HepG2 (cell line): ENCODE results near the gene ANAPC16. TPM values are rescaled to one million over a fixed set of nuclear protein-coding genes. Genes with fewer than 3 reads are reported as not detected.

ENCODE experiments used
- ARNT ChIP-seq: fragments of 450-650 bp; IDR thresholded peaks from 2 replicates; pipeline ENCODE4 v1.6.1; 2017
- ARNT2 ChIP-seq: sonication (generic); formaldehyde crosslinking; IDR thresholded peaks from 2 replicates; pipeline ENCODE4 v1.8.0; 2022; ENCODE audit warnings: mild to moderate bottlenecking, low read depth, missing genetic modification reagents, moderate library complexity
- ATF7-NPFF ChIP-seq: sonication (generic); formaldehyde crosslinking; IDR thresholded peaks from 2 replicates; pipeline ENCODE4 v1.8.1; 2023; ENCODE audit warnings: mild to moderate bottlenecking, low read depth, missing genetic modification reagents, moderate library complexity
- DMAP1 ChIP-seq: IDR thresholded peaks from 2 replicates; pipeline ENCODE4 v1.6.1; 2016
- DPF2 ChIP-seq: sonication (generic); formaldehyde crosslinking; IDR thresholded peaks from 2 replicates; pipeline ENCODE4 v1.4.0; 2020; ENCODE audit warnings: mild to moderate bottlenecking, low read depth, missing genetic modification reagents, borderline replicate concordance
- HDAC1 ChIP-seq: sonication (generic); formaldehyde crosslinking; IDR thresholded peaks from 2 replicates; pipeline ENCODE4 v1.5.1; 2020; ENCODE audit warnings: mild to moderate bottlenecking, missing genetic modification reagents
- IRX3 ChIP-seq: sonication (generic); formaldehyde crosslinking; IDR thresholded peaks from 2 replicates; pipeline ENCODE4 v1.8.1; 2023; ENCODE audit warnings: mild to moderate bottlenecking, low read depth, missing genetic modification reagents, borderline replicate concordance
- LCORL ChIP-seq, 2 experiments: fragments of 450-650 bp in 1 of 2; sonication (generic) in 1 of 2; formaldehyde crosslinking in 1 of 2; IDR thresholded peaks; 2 replicates each; pipeline versions ENCODE4 v1.5.0 to v1.6.1; 2017 to 2020; ENCODE audit warnings: antibody characterized with exemption in 1 of 2, missing genetic modification reagents in 1 of 2
- NFE2 ChIP-seq: sonication (generic); formaldehyde crosslinking; IDR thresholded peaks from 2 replicates; pipeline ENCODE4 v1.4.0; 2020; ENCODE audit warnings: missing genetic modification reagents
- NKX3-1 ChIP-seq: sonication (generic); formaldehyde crosslinking; IDR thresholded peaks from 2 replicates; pipeline ENCODE4 v1.5.0; 2020; ENCODE audit warnings: missing genetic modification reagents
- NONO ChIP-seq, 2 experiments: fragments of 450-650 bp in 1 of 2; sonication (generic) in 1 of 2; formaldehyde crosslinking in 1 of 2; IDR thresholded peaks in 1 of 2; conservative IDR thresholded peaks in 1 of 2; 2 replicates each; pipeline versions ENCODE4 v1.6.1 to v1.8.0; 2017 to 2022; ENCODE audit warnings: mild to moderate bottlenecking in 1 of 2, missing genetic modification reagents in 1 of 2, moderate library complexity in 1 of 2
- PAWR ChIP-seq: sonication (generic); formaldehyde crosslinking; IDR thresholded peaks from 2 replicates; pipeline ENCODE4 v1.4.0; 2020; ENCODE audit warnings: missing genetic modification reagents, mild to moderate bottlenecking, borderline replicate concordance
- RXRA ChIP-seq: sonication (generic); formaldehyde crosslinking; IDR thresholded peaks from 2 replicates; pipeline ENCODE4 v1.5.1; 2020; ENCODE audit warnings: missing genetic modification reagents
- SMAD3 ChIP-seq: sonication (generic); formaldehyde crosslinking; IDR thresholded peaks from 2 replicates; pipeline ENCODE4 v1.4.0; 2020; ENCODE audit warnings: missing genetic modification reagents
- SMARCC2 ChIP-seq: fragments of 450-650 bp; IDR thresholded peaks from 2 replicates; pipeline ENCODE4 v1.6.1; 2017; ENCODE audit warnings: antibody characterized with exemption, mild to moderate bottlenecking
- ZBTB38 ChIP-seq: sonication (generic); formaldehyde crosslinking; IDR thresholded peaks from 2 replicates; pipeline ENCODE4 v1.5.1; 2020; ENCODE audit warnings: mild to moderate bottlenecking, missing genetic modification reagents
- ZFX ChIP-seq: sonication (generic); formaldehyde crosslinking; IDR thresholded peaks from 2 replicates; pipeline ENCODE4 v1.4.0; 2020; ENCODE audit warnings: mild to moderate bottlenecking, low read depth, missing genetic modification reagents, moderate library complexity
- ZNF101 ChIP-seq: sonication (generic); formaldehyde crosslinking; IDR thresholded peaks from 2 replicates; pipeline ENCODE4 v1.4.0; 2020; ENCODE audit warnings: mild to moderate bottlenecking, low read depth, missing genetic modification reagents, borderline replicate concordance
- ZNF12 ChIP-seq: sonication (generic); formaldehyde crosslinking; IDR thresholded peaks from 2 replicates; pipeline ENCODE4 v1.5.0; 2020; ENCODE audit warnings: missing genetic modification reagents
- ZNF367 ChIP-seq: sonication (generic); formaldehyde crosslinking; IDR thresholded peaks from 2 replicates; pipeline ENCODE4 v1.4.0; 2020; ENCODE audit warnings: missing genetic modification reagents, borderline replicate concordance
- ZNF446 ChIP-seq: sonication (generic); formaldehyde crosslinking; IDR thresholded peaks from 2 replicates; pipeline ENCODE4 v1.5.0; 2020; ENCODE audit warnings: mild to moderate bottlenecking, missing genetic modification reagents
- polyA plus RNA-seq, 8 experiments: library from polyadenylated mRNA; depleted of rRNA in 3 of 8; stranded (reverse) in 7 of 8; unstranded in 1 of 8; fragments of >200 nt; fragmentation: Illumina TruSeq in 4 of 8; extraction: Trizol in 4 of 8; gene quantifications; 2 replicates each; pipeline versions ENCODE4 v1.2.1 to v1.2.3, GENCODE V29; 2011 to 2016; ENCODE audit warnings: low read depth in 4 of 8, missing spikeins in 1 of 8, mixed read lengths in 1 of 8; ENCODE audit not compliant: insufficient read depth in 1 of 8
- total RNA-seq, 5 experiments: library from RNA; depleted of rRNA; stranded (reverse); fragments of >200 nt; fragmentation: Illumina TruSeq; extraction: Trizol; gene quantifications; 2 replicates each; pipeline ENCODE4 v1.2.3, GENCODE V29; 2016; ENCODE audit warnings: low read depth in 1 of 5
- TF ChIP-seq, protein P1 (sequence below): sonication (generic); formaldehyde crosslinking; IDR thresholded peaks from 2 replicates; pipeline ENCODE4 v1.8.1; 2022; ENCODE audit warnings: low read depth, mild to moderate bottlenecking, missing genetic modification reagents
- TF ChIP-seq, protein P2 (sequence below): sonication (generic); formaldehyde crosslinking; IDR thresholded peaks from 2 replicates; pipeline ENCODE4 v1.4.0; 2020; ENCODE audit warnings: missing genetic modification reagents
- TF ChIP-seq, protein P3 (sequence below): sonication (generic); formaldehyde crosslinking; conservative IDR thresholded peaks from 2 replicates; pipeline ENCODE4 v1.4.0; 2020; ENCODE audit warnings: missing genetic modification reagents
- TF ChIP-seq, protein P4 (sequence below): sonication (generic); formaldehyde crosslinking; IDR thresholded peaks from 2 replicates; pipeline ENCODE4 v1.4.0; 2020; ENCODE audit warnings: missing genetic modification reagents

Gene ANAPC16
- total and polyA plus RNA-seq, 2 of the 13 experiments (the other 11 are each of a cell fraction or from before 2014, with no cell fraction given) = 74.8 to 89.4 TPM

DNA sequence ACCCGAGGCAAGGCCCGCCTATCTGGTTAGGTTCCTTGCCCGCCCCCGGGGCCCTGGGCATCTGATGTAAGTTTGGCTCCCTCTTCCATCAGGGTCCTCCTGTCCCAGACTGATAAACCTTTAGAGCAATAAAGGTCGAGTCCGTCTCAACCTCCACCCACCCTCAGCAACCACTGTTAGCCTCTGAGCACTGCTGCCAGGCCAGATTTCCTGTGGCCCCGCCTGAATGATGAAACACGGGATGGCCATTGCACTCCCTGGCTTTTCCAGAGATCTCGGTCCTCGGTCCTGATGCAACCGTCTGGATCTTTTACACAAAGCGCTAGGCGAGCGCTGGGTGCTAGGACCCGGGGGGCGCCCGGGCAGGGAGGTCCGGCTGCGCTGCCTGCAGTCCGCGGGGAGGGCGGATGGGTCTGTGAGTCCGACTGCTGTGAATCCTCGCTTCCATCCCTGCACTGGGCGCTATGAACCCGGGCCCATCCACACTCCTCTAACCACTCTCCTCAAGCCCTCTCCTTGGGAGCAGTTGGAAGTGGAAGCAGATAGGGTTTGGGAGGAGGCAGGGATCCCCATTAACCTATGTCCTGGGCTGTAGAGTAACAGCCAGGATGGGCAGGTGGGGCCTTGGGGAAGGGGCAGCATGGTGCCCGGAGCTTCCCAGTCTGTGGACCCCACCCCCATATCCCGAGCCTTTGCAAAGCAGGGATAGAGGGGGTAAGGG, 57.0 kb downstream of the ANAPC16 start (continued):
- TF ChIP-seq ARNT2 (CRISPR knock-in tag) (peak; percentile 75), DMAP1 (CRISPR knock-in tag) (peak; percentile 81), NFE2 (CRISPR knock-in tag) (no peak), ZNF12 (CRISPR knock-in tag) (peak; percentile 79), PAWR (no peak), ZFX (CRISPR knock-in tag) (peak; percentile 67), NKX3-1 (CRISPR knock-in tag) (0 out of 2 replicates have a peak, but pooled peaks have one; percentile 40), ZBTB38 (CRISPR knock-in tag) (peak; percentile 37; the same call in 1 of the 2 replicates), ZNF101 (CRISPR knock-in tag) (0 out of 2 replicates have a peak, but pooled peaks have one; percentile 63), ZNF446 (CRISPR knock-in tag) (no peak), SMARCC2 (no peak), HDAC1 (CRISPR knock-in tag) (peak; percentile 81), RXRA (CRISPR knock-in tag) (peak; percentile 64; the same call in 1 of the 2 replicates), ARNT (no peak), DPF2 (CRISPR knock-in tag) (peak; percentile 73), LCORL (IDR thresholded peaks at IDR 0.05) (no peak), LCORL (CRISPR knock-in tag; IDR thresholded peaks at IDR 0.05) (peak; percentile 90), ATF7-NPFF (CRISPR knock-in tag) (peak; percentile 43; the same call in 1 of the 2 replicates), SMAD3 (CRISPR knock-in tag) (peak; percentile 98), ZNF367 (no peak), IRX3 (CRISPR knock-in tag) (no peak), NONO (IDR thresholded peaks at IDR 0.05) (no peak), NONO (CRISPR knock-in tag; conservative IDR thresholded peaks at IDR 0.05) (peak; percentile 76)
- TF ChIP-seq, protein P1, sequence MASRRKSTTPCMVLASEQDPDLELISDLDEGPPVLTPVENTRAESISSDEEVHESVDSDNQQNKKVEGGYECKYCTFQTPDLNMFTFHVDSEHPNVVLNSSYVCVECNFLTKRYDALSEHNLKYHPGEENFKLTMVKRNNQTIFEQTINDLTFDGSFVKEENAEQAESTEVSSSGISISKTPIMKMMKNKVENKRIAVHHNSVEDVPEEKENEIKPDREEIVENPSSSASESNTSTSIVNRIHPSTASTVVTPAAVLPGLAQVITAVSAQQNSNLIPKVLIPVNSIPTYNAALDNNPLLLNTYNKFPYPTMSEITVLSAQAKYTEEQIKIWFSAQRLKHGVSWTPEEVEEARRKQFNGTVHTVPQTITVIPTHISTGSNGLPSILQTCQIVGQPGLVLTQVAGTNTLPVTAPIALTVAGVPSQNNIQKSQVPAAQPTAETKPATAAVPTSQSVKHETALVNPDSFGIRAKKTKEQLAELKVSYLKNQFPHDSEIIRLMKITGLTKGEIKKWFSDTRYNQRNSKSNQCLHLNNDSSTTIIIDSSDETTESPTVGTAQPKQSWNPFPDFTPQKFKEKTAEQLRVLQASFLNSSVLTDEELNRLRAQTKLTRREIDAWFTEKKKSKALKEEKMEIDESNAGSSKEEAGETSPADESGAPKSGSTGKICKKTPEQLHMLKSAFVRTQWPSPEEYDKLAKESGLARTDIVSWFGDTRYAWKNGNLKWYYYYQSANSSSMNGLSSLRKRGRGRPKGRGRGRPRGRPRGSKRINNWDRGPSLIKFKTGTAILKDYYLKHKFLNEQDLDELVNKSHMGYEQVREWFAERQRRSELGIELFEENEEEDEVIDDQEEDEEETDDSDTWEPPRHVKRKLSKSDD (CRISPR knock-in tag) = no peak
- TF ChIP-seq, protein P2, sequence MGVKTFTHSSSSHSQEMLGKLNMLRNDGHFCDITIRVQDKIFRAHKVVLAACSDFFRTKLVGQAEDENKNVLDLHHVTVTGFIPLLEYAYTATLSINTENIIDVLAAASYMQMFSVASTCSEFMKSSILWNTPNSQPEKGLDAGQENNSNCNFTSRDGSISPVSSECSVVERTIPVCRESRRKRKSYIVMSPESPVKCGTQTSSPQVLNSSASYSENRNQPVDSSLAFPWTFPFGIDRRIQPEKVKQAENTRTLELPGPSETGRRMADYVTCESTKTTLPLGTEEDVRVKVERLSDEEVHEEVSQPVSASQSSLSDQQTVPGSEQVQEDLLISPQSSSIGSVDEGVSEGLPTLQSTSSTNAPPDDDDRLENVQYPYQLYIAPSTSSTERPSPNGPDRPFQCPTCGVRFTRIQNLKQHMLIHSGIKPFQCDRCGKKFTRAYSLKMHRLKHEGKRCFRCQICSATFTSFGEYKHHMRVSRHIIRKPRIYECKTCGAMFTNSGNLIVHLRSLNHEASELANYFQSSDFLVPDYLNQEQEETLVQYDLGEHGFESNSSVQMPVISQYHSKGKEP (CRISPR knock-in tag) = no peak
- TF ChIP-seq, protein P3, sequence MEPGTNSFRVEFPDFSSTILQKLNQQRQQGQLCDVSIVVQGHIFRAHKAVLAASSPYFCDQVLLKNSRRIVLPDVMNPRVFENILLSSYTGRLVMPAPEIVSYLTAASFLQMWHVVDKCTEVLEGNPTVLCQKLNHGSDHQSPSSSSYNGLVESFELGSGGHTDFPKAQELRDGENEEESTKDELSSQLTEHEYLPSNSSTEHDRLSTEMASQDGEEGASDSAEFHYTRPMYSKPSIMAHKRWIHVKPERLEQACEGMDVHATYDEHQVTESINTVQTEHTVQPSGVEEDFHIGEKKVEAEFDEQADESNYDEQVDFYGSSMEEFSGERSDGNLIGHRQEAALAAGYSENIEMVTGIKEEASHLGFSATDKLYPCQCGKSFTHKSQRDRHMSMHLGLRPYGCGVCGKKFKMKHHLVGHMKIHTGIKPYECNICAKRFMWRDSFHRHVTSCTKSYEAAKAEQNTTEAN (CRISPR knock-in tag) = peak; percentile 70; the same call in 1 of the 2 replicates
- TF ChIP-seq, protein P4, sequence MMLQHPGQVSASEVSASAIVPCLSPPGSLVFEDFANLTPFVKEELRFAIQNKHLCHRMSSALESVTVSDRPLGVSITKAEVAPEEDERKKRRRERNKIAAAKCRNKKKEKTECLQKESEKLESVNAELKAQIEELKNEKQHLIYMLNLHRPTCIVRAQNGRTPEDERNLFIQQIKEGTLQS (CRISPR knock-in tag) = peak; percentile 93
